Adrenal gland (tissue), 5 donors: Measurements from ENCODE around the gene MARCHF6.

Experiments used
- CTCF ChIP-seq, 6 experiments: fragments of 450-650 bp in 4 of 6; fragments of 200-600 bp in 2 of 6; sonication (generic) in 1 of 6; IDR thresholded peaks; 1 replicate in 5 of 6; 2 replicates in 1 of 6; pipeline versions ENCODE4 v1.5.1 to v1.8.0; 2016 to 2021; ENCODE audit warnings: antibody characterized with exemption in 6 of 6, mild to moderate bottlenecking in 2 of 6, moderate library complexity in 1 of 6
- POLR2A ChIP-seq, 2 donors: fragments of 450-650 bp; IDR thresholded peaks; one replicate each; pipeline ENCODE4 v1.6.1; 2017; ENCODE audit warnings: antibody characterized with exemption in 2 of 2, mild to moderate bottlenecking in 2 of 2, moderate library complexity in 1 of 2
- donor health status: DM: no; HTN: no; CAD: no.

- no peak for TF ChIP-seq CTCF (IDR thresholded peaks at IDR 0.05)
- TF ChIP-seq POLR2A (IDR thresholded peaks at IDR 0.05) = no peak
Observed at GRCh38 chr5:10329820-10330481, 23.5 kb upstream of the MARCHF6 start.
